CD14-positive monocyte (primary cell): ENCODE measurements around the gene KAZN. TPM values are rescaled to one million over a fixed set of nuclear protein-coding genes. Genes with fewer than 3 reads are reported as not detected.

Experiments used
- DNase-seq, 3 donors: peaks; one replicate each; pipeline ENCODE4 v3.0.0-alpha.2; 2011 to 2022
- H2AFZ ChIP-seq: 2 replicates; pipeline ENCODE4 v1.6.0; 2012; ENCODE audit warnings: mild to moderate bottlenecking, low read depth, low read length, inconsistent platforms; ENCODE audit not compliant: insufficient read depth, poor library complexity, severe bottlenecking
- H3K27ac ChIP-seq, 2 donors: 1 replicate in 1 of 2; 2 replicates in 1 of 2; pipeline ENCODE4 v1.5.1; 2012 to 2013; ENCODE audit warnings: low read length in 2 of 2, control low read depth in 1 of 2, inconsistent platforms in 1 of 2, low read depth in 1 of 2, mild to moderate bottlenecking in 1 of 2
- H3K27me3 ChIP-seq, 2 donors: one replicate each; pipeline versions ENCODE4 v1.6.0 to v1.6.1; 2011 to 2013; ENCODE audit warnings: low read length in 2 of 2; ENCODE audit not compliant: control insufficient read depth in 2 of 2, insufficient read depth in 2 of 2
- H3K36me3 ChIP-seq, 2 donors: replicated peaks in 1 of 2; 1 replicate in 1 of 2; 2 replicates in 1 of 2; pipeline versions ENCODE4 v1.5.1 to v1.6.1; 2012 to 2013; ENCODE audit warnings: low read length in 2 of 2, control low read depth in 1 of 2, inconsistent platforms in 1 of 2, mild to moderate bottlenecking in 1 of 2; ENCODE audit not compliant: insufficient read depth in 2 of 2, control insufficient read depth in 1 of 2
- H3K4me1 ChIP-seq, 2 donors: 1 replicate in 1 of 2; 2 replicates in 1 of 2; pipeline versions ENCODE4 v1.5.1 to v1.6.1; 2012 to 2013; ENCODE audit warnings: low read length in 2 of 2, control low read depth in 1 of 2, inconsistent platforms in 1 of 2, mild to moderate bottlenecking in 1 of 2, moderate library complexity in 1 of 2; ENCODE audit not compliant: insufficient read depth in 2 of 2, control insufficient read depth in 1 of 2
- H3K4me2 ChIP-seq: replicated peaks from 2 replicates; pipeline ENCODE3; 2012; ENCODE audit warnings: low read length, moderate library complexity, mild to moderate bottlenecking; ENCODE audit not compliant: poor library complexity, severe bottlenecking; ENCODE audit errors: extremely low read depth
- H3K4me3 ChIP-seq, 3 experiments: fragments of 200-600 bp in 1 of 3; sonication (generic) in 1 of 3; replicated peaks in 1 of 3; 1 replicate in 2 of 3; 2 replicates in 1 of 3; pipeline ENCODE4 v1.5.1; 2011 to 2013; ENCODE audit warnings: low read length in 3 of 3, mild to moderate bottlenecking in 3 of 3, control low read depth in 2 of 3, low read depth in 2 of 3, inconsistent platforms in 1 of 3, moderate library complexity in 1 of 3
- H3K79me2 ChIP-seq: 2 replicates; pipeline ENCODE4 v1.6.0; 2012; ENCODE audit warnings: mild to moderate bottlenecking, control low read depth, inconsistent platforms, low read length, moderate library complexity; ENCODE audit not compliant: insufficient read depth
- H3K9ac ChIP-seq: 2 replicates; pipeline ENCODE4 v1.6.0; 2017; ENCODE audit warnings: low read length, mild to moderate bottlenecking; ENCODE audit not compliant: insufficient read depth, poor library complexity, severe bottlenecking
- H3K9me3 ChIP-seq, 2 donors: replicated peaks in 1 of 2; 1 replicate in 1 of 2; 2 replicates in 1 of 2; pipeline versions ENCODE4 v1.5.1 to v1.6.1; 2012 to 2013; ENCODE audit warnings: low read length in 2 of 2, control low read depth in 1 of 2; ENCODE audit not compliant: control insufficient read depth in 1 of 2, insufficient read depth in 1 of 2
- H4K20me1 ChIP-seq: 2 replicates; pipeline ENCODE4 v1.6.0; 2012; ENCODE audit warnings: mild to moderate bottlenecking, low read length, control low read depth, moderate library complexity; ENCODE audit not compliant: insufficient read depth
- H3K27ac Mint-ChIP-seq, 7 donors: one replicate each; pipeline ENCODE4 v1.8.0; 2020; ENCODE audit warnings: mild to moderate bottlenecking in 7 of 7, mixed read lengths in 7 of 7, moderate library complexity in 6 of 7, inconsistent platforms in 2 of 7
- H3K27me3 Mint-ChIP-seq, 3 donors: one replicate each; pipeline ENCODE4 v1.8.0; 2021 to 2022; ENCODE audit warnings: low read depth in 3 of 3, mild to moderate bottlenecking in 3 of 3, mixed read lengths in 3 of 3, moderate library complexity in 3 of 3, inconsistent platforms in 1 of 3
- H3K36me3 Mint-ChIP-seq, 2 donors: one replicate each; pipeline ENCODE4 v1.8.0; 2020; ENCODE audit warnings: mixed read lengths in 2 of 2, inconsistent platforms in 1 of 2, mild to moderate bottlenecking in 1 of 2
- H3K4me1 Mint-ChIP-seq: one replicate; pipeline ENCODE4 v1.8.0; 2020; ENCODE audit warnings: mild to moderate bottlenecking, mixed read lengths
- H3K4me3 Mint-ChIP-seq, 2 donors: one replicate each; pipeline ENCODE4 v1.8.0; 2020; ENCODE audit warnings: mild to moderate bottlenecking in 2 of 2, mixed read lengths in 2 of 2, moderate library complexity in 1 of 2
- H3K9me3 Mint-ChIP-seq, 7 donors: one replicate each; pipeline ENCODE4 v1.8.0; 2020 to 2022; ENCODE audit warnings: mixed read lengths in 7 of 7, mild to moderate bottlenecking in 6 of 7, moderate library complexity in 6 of 7, inconsistent platforms in 2 of 7
- CTCF ChIP-seq: fragments of 200-600 bp; IDR thresholded peaks from one replicate; pipeline ENCODE4 v1.8.0; 2022; ENCODE audit warnings: antibody characterized with exemption, mild to moderate bottlenecking
- WGBS: methylation state at CpG from one replicate; pipeline ENCODE4 v1.1.5; 2013; ENCODE audit warnings: missing lambda C conversion rate; ENCODE audit not compliant: insufficient coverage; 5-methylcytosine and 5-hydroxymethylcytosine counted together
- intact Hi-C, 2 donors: fragments of 100-400 bp; cut with micrococcal nuclease; formaldehyde crosslinking; loops; one replicate each; pipeline versions ENCODE4 v1.15.0 to v1.15.1; 2023
- polyA plus RNA-seq, 3 donors: library from polyadenylated mRNA; depleted of rRNA in 1 of 3; unstranded in 2 of 3; stranded (reverse) in 1 of 3; fragments of 300-500 nt in 2 of 3; fragments of >200 nt in 1 of 3; fragmentation: Illumina TruSeq in 2 of 3; gene quantifications; 1 replicate in 2 of 3; 2 replicates in 1 of 3; pipeline ENCODE4 v1.2.3, GENCODE V29; 2012 to 2021

KAZN gene
- polyA plus RNA-seq, 3 donors: not detected

GRCh38 chr1:14878124-14878523 is 279.6 kb downstream of the KAZN start:
- Histone ChIP-seq H3K9ac (no peak overlapping the region), H3K9me3 (no peaks in the 10 kb centered on the region), H3K4me1 (no peaks in the 10 kb centered on the region), H3K27ac (no peak overlapping the region), H3K36me3 (no peaks in the 10 kb centered on the region), H4K20me1 (no peaks in the 10 kb centered on the region), H3K4me3 (no peak overlapping the region), H2AFZ (no peak overlapping the region), H3K4me2 (no peak overlapping the region), H3K27me3 (peaks cover 3 to 8% of the 10 kb centered on the region in 2 donors), H3K79me2 (no peaks in the 10 kb centered on the region)
- Mint-ChIP-seq H3K9me3 (peaks cover 0 to 5% (median 0%) of the 10 kb centered on the region in 7 donors), H3K4me3 (no peak overlapping the region), H3K36me3 (no peaks in the 10 kb centered on the region), H3K27ac (no peak overlapping the region), H3K27me3 (peaks cover 5 to 12% (median 7%) of the 10 kb centered on the region in 3 donors), H3K4me1 (no peaks in the 10 kb centered on the region)
- no peak for TF ChIP-seq CTCF
- no peak for DNase-seq
- intact Hi-C loops: no loop called here

GRCh38 chr1:14878951-14879350 is 280.5 kb downstream of the KAZN start:
- Histone ChIP-seq H3K9me3 (no peaks in the 10 kb centered on the region), H3K36me3 (no peaks in the 10 kb centered on the region), H3K4me2 (no peak overlapping the region), H4K20me1 (no peaks in the 10 kb centered on the region), H3K27ac (no peak overlapping the region), H3K79me2 (no peaks in the 10 kb centered on the region), H3K27me3 (peaks cover 3 to 8% of the 10 kb centered on the region in 2 donors), H2AFZ (no peak overlapping the region), H3K4me3 (no peak overlapping the region), H3K9ac (no peak overlapping the region), H3K4me1 (no peaks in the 10 kb centered on the region)
- peaks cover 0 to 5% (median 0%) of the 10 kb centered on the region in 7 donors for H3K9me3 Mint-ChIP-seq
- H3K36me3 Mint-ChIP-seq: no peaks in the 10 kb centered on the region
- H3K27me3 Mint-ChIP-seq: peaks cover 5 to 12% (median 11%) of the 10 kb centered on the region in 3 donors
- intact Hi-C loops: no loop called here
- 100% methylated on average over 2 of the region's 6 CpGs for WGBS
- DNase-seq: no peak
- TF ChIP-seq CTCF: no peak
- no peak overlapping the region for H3K27ac Mint-ChIP-seq
- no peaks in the 10 kb centered on the region for H3K4me1 Mint-ChIP-seq
- H3K4me3 Mint-ChIP-seq: no peak overlapping the region
